Small intestine (tissue), 7 donors: ENCODE data around the gene ZNF764. TPM values are rescaled to one million over a fixed set of nuclear protein-coding genes. Genes with fewer than 3 reads are reported as not detected.
"Not testable (repeated sequence)": the region's sequence is repeated elsewhere in the genome, so short reads cannot be mapped to it uniquely, and the experiment has no call there.

Experiments used
- DNase-seq, 2 donors: peaks; one replicate each; pipeline versions ENCODE4 v3.0.0 to v3.0.0-alpha.2; 2013
- FAIRE-seq: peaks from 2 replicates; lab custom pipeline; 2012; peaks lifted over from hg19 to GRCh38; lab: Jason Lieb, UNC
- H3K27ac ChIP-seq, 3 donors: one replicate each; pipeline ENCODE4 v1.5.1; 2013; ENCODE audit warnings: low read length in 2 of 3, mild to moderate bottlenecking in 2 of 3, control low read depth in 1 of 3, inconsistent platforms in 1 of 3, low read depth in 1 of 3, moderate library complexity in 1 of 3
- H3K27me3 ChIP-seq, 3 donors: one replicate each; pipeline ENCODE4 v1.6.1; 2013; ENCODE audit warnings: low read length in 3 of 3, inconsistent platforms in 1 of 3; ENCODE audit not compliant: control insufficient read depth in 3 of 3, insufficient read depth in 3 of 3
- H3K36me3 ChIP-seq, 3 donors: one replicate each; pipeline ENCODE4 v1.6.1; 2013; ENCODE audit warnings: low read length in 3 of 3, inconsistent platforms in 1 of 3, low read depth in 1 of 3, mild to moderate bottlenecking in 1 of 3, moderate library complexity in 1 of 3; ENCODE audit not compliant: control insufficient read depth in 3 of 3, insufficient read depth in 2 of 3
- H3K4me1 ChIP-seq, 3 donors: one replicate each; pipeline ENCODE4 v1.6.1; 2013; ENCODE audit warnings: low read length in 2 of 3, inconsistent platforms in 1 of 3, low read depth in 1 of 3, mild to moderate bottlenecking in 1 of 3, moderate library complexity in 1 of 3; ENCODE audit not compliant: control insufficient read depth in 3 of 3, insufficient read depth in 2 of 3
- H3K4me3 ChIP-seq, 3 donors: one replicate each; pipeline ENCODE4 v1.5.1; 2013; ENCODE audit warnings: low read length in 3 of 3, control low read depth in 1 of 3, inconsistent platforms in 1 of 3, low read depth in 1 of 3, mild to moderate bottlenecking in 1 of 3, moderate library complexity in 1 of 3
- H3K9me3 ChIP-seq, 2 donors: one replicate each; pipeline ENCODE4 v1.6.1; 2013; ENCODE audit warnings: low read depth in 1 of 2, low read length in 1 of 2; ENCODE audit not compliant: control insufficient read depth in 2 of 2, insufficient read depth in 1 of 2
- WGBS, 3 donors: extraction: QIAGEN DNeasy Blood & Tissue Kit; methylation state at CpG; one replicate each; pipeline ENCODE4 v1.1.7; 2013; 5-methylcytosine and 5-hydroxymethylcytosine counted together
- polyA plus RNA-seq, 4 donors: library from polyadenylated mRNA; stranded (reverse) in 3 of 4; unstranded in 1 of 4; fragments of 200-250 nt in 3 of 4; fragments of 120-200 nt in 1 of 4; gene quantifications; one replicate each; pipeline versions ENCODE4 v1.2.1 to v1.2.3, GENCODE V29; 2013
- donor health status: healthy with polysubstance abuse.
- donor health status: control.
- donor health status: control.
- donor health status: Bipolar disorder and iron deficiency.
- donor health status: healthy.

The ZNF764 gene
- polyA plus RNA-seq, 4 donors, result 5.4 to 23.0 (median 6.2) TPM

- Histone ChIP-seq H3K4me1 (peaks cover 4 to 55% (median 5%) of the 10 kb centered on the region in 3 donors), H3K4me3 (no peak overlapping the region), H3K9me3 (peaks cover 0 to 4% of the 10 kb centered on the region in 2 donors), H3K27ac (no peak overlapping the region), H3K27me3 (no peaks in the 10 kb centered on the region), H3K36me3 (peaks cover 0 to 28% (median 0%) of the 10 kb centered on the region in 3 donors)
- DNase-seq (peak in 1 of 2 donors; percentile 1), FAIRE-seq (no peak)
- 94 to 96% (median 95%) methylated on average over 56 to 60 of the region's 60 CpGs for WGBS, 3 donors
These were observed 33.3 kb downstream of the ZNF764 start for GRCh38 chr16:30524575-30525568.

GRCh38 chr16:30523768-30524574, 34.2 kb downstream of the ZNF764 start:
- WGBS, 3 donors, result 77 to 84% (median 81%) methylated on average over 25 to 26 of the region's 26 CpGs
- Histone ChIP-seq H3K27ac (no peak overlapping the region), H3K27me3 (no peaks in the 10 kb centered on the region), H3K9me3 (peaks cover 0 to 4% of the 10 kb centered on the region in 2 donors), H3K4me3 (no peak overlapping the region), H3K4me1 (peaks cover 4 to 48% (median 5%) of the 10 kb centered on the region in 3 donors), H3K36me3 (peaks cover 0 to 25% (median 0%) of the 10 kb centered on the region in 3 donors)
- FAIRE-seq (no peak), DNase-seq (peak in 1 of 2 donors; percentile 2)

GRCh38 chr16:30522702-30523463, 35.3 kb downstream of the ZNF764 start:
- not testable (repeated sequence) for FAIRE-seq, H3K4me3 ChIP-seq, H3K9me3 ChIP-seq, H3K27me3 ChIP-seq
- peak in 1 of 2 donors; percentile 2 for DNase-seq
- 75 to 88% (median 76%) methylated on average over 11 to 12 of the region's 12 CpGs for WGBS, 3 donors
- Histone ChIP-seq H3K27ac (peak overlapping the region in 2 of 3 donors; percentile 60 to 92), H3K36me3 (peaks cover 0 to 26% (median 0%) of the 10 kb centered on the region in 3 donors), H3K4me1 (peaks cover 3 to 39% (median 5%) of the 10 kb centered on the region in 3 donors)

GRCh38 chr16:30521873-30522641, 36.1 kb downstream of the ZNF764 start:
- DNase-seq, result peak; percentile 88 to 93

GRCh38 chr16:30521476-30521872, 36.7 kb downstream of the ZNF764 start:
- WGBS, 3 donors, result 77 to 91% (median 82%) methylated on average over 7 of the region's 7 CpGs
- peak overlapping the region in 2 of 3 donors; percentile 0 to 92 for H3K27ac ChIP-seq
- H3K4me1 ChIP-seq, result peaks cover 0 to 34% (median 5%) of the 10 kb centered on the region in 3 donors
- no peak for DNase-seq
- FAIRE-seq, result no peak
- peaks cover 0 to 4% of the 10 kb centered on the region in 2 donors for H3K9me3 ChIP-seq
- no peak overlapping the region for H3K4me3 ChIP-seq
- H3K27me3 ChIP-seq, result no peaks in the 10 kb centered on the region
- H3K36me3 ChIP-seq, result peaks cover 0 to 28% (median 0%) of the 10 kb centered on the region in 3 donors

More at GRCh38 chr16:30521873-30522641, 36.1 kb downstream of the ZNF764 start:
- peak overlapping the region; percentile 12 to 92 (median 67) for H3K27ac ChIP-seq
- peaks cover 0 to 26% (median 0%) of the 10 kb centered on the region in 3 donors for H3K36me3 ChIP-seq
- peaks cover 0 to 4% of the 10 kb centered on the region in 2 donors for H3K9me3 ChIP-seq
- no peak for FAIRE-seq
- no peaks in the 10 kb centered on the region for H3K27me3 ChIP-seq
- WGBS, 3 donors, result 16 to 48% (median 41%) methylated on average over 11 of the region's 11 CpGs
- peaks cover 0 to 34% (median 5%) of the 10 kb centered on the region in 3 donors for H3K4me1 ChIP-seq
- H3K4me3 ChIP-seq, result no peak overlapping the region

GRCh38 chr16:30519120-30520049, 38.8 kb downstream of the ZNF764 start:
- Histone ChIP-seq H3K27ac (no peak overlapping the region), H3K4me3 (no peak overlapping the region), H3K9me3 (no peaks in the 10 kb centered on the region), H3K27me3 (no peaks in the 10 kb centered on the region), H3K4me1 (peaks cover 0 to 26% (median 3%) of the 10 kb centered on the region in 3 donors), H3K36me3 (peaks cover 0 to 17% (median 0%) of the 10 kb centered on the region in 3 donors)
- FAIRE-seq (no peak), DNase-seq (no peak)
- WGBS, 3 donors, result 85 to 87% (median 86%) methylated on average over 20 of the region's 20 CpGs
